GM21526 (cell line): Measurements from ENCODE around the gene ZSCAN18.

Experiments used
- ATAC-seq: cut with Tn5 transposase; IDR thresholded peaks from one replicate; pipeline ENCODE4 v1.9.1; 2021; ENCODE audit warnings: moderate library complexity; ENCODE audit not compliant: unreplicated experiment, low FRiP score

Gene ZSCAN18

DNA sequence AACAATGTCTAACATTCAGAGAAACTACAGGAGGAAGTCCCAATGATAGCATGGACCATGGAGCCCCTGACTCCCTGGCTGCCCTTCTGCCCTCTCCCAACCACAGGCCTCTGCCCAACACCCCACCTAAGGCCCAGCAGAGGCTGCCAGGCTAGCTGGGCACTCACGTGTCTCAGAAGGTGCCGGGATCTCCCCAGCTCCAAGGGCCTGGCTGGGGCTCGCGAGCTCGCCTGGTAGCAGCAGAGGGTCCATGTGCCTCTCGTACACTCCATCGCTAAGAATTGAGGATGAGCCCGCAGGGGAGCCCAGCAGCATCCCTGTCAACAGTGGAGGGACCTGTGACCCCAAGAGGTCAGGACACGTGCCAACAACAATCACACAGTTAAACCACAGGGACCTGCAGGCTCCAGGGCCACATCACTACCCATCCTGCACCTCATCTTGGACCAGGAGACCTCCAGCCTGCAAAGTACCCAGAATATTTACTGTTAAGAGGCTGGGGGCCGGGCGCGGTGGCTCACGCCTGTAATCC, 9.4 kb downstream of the ZSCAN18 start:
- ATAC-seq, result no peak

DNA sequence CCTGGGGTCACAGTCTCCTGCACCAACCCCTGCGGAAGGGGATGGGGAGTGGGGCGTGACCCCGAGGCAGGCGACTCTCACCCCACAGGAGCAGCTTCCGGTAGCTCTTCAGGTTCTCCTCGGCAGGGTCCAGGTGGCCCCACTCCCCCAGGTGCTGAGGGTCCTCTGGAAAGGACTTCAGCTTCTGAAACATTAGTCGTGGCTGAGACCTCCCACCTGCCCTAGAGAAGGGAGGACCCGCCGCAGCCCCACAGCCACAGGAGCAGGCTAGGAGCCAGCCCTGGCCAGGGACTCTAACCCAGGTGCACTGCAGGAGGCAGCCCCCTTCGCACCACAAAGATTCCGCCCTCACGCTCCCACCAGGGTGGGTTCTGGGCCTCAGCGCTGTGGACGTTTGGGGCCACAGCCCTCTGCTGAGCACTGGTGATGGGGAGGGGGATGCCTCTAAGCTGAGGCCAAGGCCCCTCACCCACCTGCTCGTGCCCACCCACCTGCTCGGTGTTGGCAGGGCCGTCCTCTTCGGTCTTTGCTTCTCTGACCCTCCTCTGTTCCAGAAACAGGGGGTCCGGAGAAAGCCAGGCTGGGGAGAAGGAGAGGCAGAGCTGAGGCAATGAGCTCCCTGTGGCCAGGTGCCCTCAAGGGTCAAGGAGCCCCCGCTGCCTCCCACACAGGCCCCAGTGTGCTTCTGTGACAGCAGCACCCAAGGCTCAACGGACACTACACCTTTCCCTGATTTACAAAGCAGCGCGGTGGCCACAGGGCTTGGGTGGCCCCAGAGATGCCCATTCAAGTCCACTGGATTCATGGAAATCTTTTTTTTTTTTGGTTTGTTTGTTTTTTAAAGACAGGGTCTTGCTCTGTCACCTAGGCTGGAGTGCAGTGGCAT, 11.0 kb downstream of the ZSCAN18 start:
- ATAC-seq, result no peak

DNA sequence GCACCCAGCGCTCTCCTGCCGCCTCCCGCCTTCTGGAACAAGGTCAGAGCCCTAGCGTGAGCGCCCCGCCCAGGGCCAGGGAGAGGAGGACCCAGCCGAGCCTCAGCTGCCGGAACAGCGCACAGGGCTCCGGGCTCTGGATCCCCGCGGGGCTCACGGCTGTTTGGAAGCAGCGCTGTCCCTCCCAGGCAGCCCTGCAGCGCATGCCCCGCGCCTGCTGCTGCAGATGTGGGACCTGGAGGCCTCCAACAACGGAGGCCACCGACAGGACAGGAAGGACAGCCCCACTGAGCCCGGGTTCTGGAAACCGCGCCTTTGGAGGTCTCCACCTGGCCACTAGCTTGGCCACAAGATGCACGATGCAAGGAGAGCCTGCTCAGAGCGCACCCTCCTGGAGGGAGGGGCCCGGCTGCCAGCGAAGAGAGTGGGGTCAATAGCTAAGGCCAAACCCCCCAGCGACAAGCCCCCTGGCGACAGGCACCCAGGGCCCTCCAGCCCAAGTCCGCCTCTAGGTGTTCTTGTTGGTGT, 12.6 kb downstream of the ZSCAN18 start:
- no peak for ATAC-seq

DNA sequence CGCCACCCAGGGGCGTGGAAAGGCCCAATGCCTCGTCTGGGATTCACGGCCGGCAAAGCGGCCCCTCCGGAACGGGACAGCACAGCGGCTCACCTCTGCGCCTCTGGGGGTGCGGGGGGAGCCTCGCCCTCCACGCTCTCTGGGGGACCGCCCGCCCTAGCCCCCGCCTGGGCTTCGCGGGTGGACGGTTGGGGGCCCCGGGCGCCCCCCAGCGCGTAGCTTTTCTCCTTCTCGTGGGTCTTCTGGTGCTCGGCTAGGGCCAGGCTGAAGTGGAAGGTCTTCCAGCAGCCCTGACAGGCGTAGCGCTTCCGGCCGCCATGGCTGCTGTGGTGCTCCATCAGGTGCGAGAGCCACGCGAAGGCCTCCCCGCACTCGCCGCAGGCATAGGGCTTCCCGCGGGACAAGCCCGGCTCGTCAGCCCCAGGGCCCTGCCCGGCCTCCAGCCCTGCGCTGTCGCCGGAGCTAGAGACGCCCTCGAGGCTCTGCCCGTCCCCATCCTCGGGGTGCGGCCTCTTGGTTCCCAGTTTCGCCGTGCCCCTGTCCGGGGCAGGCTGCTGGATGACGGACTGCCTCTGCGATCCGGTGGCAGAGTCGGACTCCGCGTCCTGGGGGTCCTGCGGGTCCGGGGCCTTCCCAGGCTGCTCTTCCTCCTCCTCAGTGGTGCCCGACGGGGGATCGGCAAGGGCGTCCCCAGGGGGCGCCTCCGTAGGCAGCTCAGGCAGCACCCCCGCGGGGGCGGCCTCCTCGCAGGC, 13.3 kb downstream of the ZSCAN18 start:
- no peak for ATAC-seq

DNA sequence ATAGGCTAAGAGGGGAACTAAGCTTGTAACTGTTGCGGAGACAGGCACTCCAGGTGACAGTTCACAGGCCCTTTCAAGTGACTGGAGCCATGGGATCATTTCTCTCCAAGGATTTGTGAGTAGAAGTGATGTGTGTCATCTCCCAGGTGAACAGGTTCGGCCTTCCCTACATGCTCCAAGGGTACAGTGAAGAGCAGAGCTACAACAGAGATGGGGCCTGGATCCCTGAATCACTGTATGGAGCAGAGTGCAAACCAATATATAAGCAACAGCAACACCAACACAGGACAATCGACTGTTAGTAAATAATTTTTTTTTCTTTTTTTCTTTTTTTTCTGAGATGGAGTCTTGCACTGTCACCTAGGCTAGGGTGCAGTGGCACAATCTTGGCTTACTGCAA, 15.0 kb downstream of the ZSCAN18 start:
- no peak for ATAC-seq

DNA sequence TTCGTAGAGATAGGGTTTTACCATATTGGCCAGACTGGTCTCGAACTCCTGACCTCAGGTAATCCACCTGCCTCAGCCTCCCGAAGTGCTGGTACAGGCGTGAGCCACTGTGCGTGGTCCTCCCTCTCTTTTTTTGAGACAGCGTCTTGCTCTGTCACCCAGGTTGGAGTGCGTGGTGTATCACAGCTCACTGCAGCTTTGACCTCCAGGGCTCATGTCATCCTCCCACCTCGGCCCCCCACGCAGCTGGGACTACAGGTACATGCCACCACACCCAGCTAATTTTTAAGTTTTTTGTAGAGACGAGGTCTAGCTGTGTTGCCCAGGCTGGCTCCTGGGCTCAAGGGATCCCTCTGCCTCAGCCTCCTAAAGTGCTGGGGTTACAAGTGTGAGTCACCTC, 18.2 kb downstream of the ZSCAN18 start:
- ATAC-seq, result no peak

DNA sequence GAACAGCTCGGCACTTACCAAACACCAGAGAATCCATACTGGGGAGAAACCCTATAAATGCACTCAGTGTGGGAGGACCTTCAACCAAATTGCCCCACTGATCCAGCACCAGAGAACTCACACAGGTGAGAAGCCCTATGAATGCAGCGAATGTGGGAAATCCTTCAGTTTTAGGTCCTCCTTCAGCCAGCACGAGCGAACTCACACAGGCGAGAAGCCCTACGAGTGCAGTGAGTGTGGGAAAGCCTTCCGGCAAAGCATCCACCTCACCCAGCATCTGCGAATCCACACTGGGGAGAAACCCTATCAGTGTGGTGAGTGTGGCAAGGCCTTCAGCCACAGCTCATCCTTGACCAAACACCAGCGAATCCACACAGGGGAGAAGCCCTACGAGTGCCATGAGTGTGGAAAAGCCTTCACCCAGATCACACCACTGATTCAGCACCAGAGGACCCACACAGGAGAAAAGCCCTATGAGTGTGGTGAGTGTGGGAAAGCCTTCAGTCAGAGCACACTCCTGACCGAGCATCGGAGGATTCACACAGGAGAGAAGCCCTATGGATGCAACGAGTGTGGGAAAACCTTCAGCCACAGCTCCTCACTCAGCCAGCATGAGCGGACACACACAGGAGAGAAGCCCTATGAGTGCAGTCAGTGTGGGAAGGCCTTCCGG, 30.7 kb downstream of the ZSCAN18 start:
- ATAC-seq, result no peak

DNA sequence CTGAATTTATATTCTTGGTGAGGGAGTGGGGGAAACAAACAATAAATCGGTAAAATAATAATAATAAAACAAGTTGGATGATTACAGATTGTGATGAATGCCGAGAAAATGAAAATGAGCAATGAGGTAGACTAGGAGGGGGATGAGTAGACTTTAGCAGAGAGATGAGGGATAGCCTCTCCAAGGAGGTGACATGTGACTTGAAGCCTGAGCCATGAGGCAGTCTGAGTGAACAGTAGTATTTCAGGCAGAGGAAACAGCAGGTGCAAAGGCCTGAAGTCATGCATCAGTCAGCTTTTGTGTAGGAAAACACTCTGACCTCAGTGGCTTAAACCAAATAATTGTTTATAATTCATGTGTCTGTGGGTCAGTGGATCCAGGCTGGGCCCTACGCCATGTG, 34.3 kb downstream of the ZSCAN18 start:
- no peak for ATAC-seq

DNA sequence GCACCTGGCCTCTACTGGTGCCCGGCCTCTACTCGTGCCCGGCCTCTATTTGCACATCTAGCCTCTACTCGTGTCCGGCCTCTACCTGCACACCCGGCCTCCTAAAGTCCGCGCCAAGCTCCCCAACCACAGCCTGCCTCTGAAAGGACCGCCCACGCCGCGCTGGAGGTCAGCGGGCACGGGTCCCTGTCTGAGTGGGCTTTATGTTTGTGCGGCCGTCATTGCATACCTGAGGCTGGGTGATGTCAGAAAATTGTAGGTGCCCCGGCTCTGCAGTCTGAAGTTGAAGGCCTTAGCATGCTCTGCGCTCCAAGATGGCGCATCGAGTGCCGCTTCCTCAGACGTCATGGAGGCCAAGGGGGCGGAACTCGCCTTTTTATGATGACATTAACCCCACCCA, 37.8 kb downstream of the ZSCAN18 start:
- no peak for ATAC-seq

DNA sequence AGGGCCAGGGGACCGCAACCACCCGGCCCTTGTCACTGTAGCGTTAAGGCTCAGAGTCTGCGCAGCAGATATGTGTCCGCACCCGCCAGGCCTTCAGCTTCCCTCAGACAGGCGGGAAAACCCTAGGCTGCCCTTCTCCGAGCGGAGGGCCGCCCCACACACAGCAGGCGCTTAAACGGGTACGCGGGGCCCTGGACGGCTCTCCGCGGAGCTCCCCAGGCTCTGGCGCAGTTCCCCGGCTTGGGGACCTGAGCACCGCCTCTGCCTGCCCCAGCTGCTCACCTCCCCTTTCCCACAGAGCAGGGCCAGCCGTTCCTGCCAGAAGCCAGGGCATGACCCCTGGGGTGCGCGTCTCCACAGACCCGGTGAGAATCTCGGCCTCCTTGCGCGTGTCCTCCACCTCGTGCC, 38.4 kb downstream of the ZSCAN18 start:
- no peak for ATAC-seq

DNA sequence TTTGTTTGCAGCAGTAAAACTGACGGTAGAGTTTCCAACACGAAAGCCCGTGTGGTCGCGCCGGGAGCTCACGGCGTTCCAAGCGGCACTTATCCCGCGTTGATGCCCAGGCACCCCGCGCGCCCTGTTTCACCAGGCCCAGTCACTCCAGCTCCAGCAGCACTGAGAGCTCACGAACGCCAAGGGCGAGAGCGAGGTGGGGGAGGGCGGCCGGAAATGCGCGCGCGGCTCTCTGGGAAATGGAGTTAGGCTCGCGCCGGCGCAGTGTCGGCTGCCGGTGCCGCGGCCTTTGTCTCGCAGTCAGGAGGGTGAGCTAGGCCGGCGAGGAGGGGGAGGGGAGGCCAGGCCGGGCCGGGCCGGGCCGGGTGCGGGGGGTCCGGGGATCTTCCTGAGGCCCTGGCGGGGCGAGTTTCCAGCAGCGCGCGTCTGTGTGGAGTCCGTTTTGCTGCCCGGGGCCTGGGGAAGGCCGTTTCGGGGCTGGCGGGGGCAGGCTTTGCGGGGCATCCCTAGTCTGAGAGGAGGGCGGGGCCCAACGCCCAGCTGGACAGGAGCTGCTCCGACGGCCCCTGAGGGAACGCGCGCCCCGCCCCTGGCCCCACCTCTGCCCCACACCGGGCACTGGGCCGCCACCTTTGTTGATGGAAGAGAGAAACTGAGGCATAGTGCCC, 38.9 kb downstream of the ZSCAN18 start, which contains the start of gene ZNF135:
Gene ZNF135, plus strand, starts transcription at position 280 of the 668 bp plus-strand sequence. CDS start 721 bp downstream, outside the sequence.
- ATAC-seq, result no peak

DNA sequence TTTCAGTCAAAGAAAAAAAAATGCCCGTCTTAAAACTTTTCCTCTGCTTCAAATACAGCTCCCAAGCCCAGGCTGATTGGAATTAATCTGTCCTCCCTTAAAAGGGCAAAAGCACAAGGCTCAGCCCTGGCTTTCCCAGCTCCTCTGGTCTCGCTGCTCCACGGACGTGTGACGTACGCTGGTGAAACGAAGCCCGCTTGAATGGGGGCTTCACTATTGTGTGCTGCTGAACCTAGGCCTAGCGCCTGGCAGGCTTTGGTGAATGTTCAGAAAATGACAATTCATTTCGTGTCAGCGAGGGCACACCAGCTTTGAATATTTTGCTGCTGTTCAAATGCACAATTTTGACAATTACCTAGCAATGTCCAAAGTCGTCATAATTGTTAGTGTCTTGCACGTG, 39.6 kb downstream of the ZSCAN18 start:
- ATAC-seq, result no peak

DNA sequence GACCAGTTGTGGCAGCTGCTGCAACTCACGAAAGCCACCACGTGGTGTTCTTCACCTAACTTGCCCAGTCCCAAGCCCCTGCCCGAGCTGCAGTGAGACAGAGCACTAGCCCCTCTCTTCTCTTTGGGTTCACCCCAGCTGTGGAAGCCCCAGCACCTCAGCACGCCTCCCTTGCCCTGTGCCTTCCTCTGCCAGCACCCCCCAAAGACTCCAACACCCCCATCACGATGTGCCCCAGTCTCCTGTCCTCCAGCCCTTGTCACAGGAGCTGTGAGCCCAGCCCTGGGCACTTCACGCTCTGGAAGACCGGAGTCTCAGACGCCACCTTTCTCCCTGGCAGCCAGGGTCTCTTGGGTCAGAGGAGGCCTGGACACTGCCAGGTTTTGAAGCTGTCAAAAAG, 41.2 kb downstream of the ZSCAN18 start:
- ATAC-seq, result no peak

DNA sequence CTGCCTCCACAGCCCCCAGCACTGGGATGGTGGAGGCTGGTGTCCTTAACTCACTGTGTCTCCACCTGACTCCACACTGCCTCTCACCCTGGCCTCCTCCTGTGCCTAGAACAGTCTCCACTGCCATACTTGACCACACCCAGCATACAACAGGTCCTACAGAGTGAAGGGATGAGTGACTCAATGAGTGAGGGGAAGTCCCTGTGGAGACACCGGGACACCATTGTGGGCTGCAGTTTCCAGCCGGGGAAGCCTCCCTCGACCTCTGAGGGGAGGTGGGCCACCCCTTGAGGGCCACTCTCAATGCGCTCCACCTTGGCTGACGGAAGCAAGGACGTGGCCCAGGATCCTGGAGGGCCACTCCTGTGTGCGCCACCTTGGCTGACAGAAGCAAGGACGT, 41.8 kb downstream of the ZSCAN18 start:
- ATAC-seq, result no peak

DNA sequence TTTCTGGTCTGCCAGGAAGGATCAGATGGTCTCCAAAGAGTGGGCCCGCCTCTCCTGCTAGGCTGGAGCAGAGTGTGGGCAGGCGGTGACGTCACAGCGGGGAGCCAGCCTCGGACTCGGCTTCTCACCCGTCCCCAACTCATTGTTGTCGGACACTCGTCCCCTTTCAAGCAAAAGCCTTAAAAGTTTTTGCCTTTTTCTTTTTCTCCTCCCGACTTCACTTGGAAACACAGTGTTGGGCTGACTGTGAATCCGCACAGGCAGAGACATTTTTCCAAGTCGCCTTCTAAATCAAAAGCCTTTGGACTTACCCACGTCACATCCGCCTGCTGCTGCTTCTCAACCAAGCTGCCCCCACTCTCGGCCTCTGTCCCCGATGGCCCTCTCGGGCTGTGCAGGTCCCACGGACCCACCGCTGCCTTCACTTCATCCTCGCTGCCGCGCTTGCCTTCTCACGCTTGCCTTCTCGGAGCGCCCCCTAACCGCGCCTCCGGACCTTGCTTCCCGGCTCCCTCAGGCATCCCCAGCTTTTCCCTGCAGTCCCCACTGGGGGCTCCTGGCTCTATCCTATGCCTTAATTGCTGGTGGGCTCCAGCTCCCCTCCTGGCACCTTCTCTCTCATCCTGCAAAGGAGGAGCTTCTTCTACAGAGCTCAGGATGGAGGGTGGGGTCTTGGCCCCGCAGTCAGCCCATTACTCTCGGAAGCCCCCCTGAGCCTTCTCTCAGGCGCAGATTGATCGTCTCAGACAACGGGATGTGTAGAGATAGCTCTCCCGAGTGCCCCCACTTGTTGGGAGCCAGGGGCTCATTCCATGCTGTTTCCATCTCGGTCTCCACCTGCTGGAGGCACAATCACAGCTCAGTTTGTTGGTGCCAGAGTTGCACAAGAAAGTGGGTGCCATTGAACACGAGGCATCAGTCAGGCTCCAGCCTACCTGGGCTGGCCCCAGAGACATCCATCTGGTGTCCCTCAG, 42.8 kb downstream of the ZSCAN18 start:
- no peak for ATAC-seq

DNA sequence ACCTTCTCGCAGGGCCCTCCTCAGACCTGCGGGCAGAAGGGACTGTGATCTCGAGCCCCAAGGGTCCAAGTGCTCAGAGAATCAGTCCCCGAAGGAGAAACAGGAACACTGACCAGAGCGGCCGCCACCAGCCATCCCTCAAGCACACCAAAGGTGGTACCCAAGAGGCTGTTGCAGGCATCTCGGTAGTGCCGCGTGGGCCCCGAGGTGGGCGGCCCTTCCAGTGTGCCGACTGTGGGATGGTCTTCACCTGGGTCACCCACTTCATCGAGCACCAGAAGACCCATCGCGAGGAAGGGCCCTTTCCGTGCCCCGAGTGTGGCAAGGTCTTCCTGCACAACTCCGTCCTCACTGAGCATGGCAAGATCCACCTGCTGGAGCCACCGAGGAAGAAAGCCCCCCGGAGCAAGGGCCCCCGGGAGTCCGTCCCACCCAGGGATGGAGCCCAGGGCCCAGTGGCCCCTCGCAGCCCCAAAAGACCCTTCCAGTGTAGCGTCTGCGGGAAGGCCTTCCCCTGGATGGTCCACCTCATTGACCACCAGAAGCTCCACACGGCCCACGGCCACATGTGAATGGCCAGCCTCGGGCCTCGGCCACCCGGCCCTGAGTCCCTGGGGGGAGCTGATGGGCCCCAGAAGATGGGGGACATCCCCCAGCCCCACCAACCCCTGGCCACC, 44.4 kb downstream of the ZSCAN18 start:
- no peak for ATAC-seq

DNA sequence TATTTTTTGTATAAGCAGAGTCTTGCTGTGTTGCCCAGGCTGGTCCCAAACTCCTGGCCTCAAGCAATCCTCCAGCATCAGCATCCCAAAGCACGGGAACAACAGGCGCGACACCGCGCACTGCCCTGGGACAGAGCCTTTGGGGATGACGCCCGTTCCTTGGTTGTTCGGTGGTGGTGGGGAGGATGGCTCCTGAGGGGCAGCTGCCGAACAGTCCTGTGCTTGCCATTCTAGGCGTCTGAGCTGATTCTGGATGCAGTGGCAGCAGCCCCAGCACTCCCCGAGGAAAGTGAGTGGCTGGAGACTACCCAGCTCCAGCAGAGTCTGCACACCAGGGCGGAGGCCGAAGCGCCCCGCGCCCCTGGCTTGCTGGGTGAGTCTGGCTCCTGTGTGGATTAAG, 45.8 kb downstream of the ZSCAN18 start:
- no peak for ATAC-seq

DNA sequence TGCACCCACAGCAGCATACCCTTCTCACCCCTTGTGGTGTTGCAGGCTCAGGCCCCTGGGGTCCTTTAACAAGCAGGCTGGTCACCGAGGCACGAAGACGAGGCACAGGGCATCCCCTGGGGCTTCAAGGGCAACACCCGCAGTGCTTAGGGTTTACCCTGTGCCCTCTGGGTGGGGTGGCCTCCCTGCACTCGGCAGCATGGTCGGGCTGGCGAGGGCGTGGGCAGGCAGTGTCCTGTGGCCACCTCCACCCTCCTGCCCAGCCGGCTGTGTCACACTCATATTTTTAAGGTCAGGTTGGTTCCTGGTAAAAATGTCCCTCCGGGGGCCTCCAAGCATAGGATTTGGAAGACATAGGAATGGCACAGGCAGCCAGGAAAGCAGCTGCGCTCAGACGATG, 50.4 kb downstream of the ZSCAN18 start:
- ATAC-seq, result no peak
